ENCODE data around the gene LAIR2.
A peak's percentile ranks its signal among the peaks of the same experiment; 100 is the strongest.

- peak; percentile 40 to 78 for TF ChIP-seq RAD21 (IDR thresholded peaks at IDR 0.05)
- TF ChIP-seq CTCF (IDR thresholded peaks at IDR 0.05; ENCODE audit: low read depth, low read length, missing input control): peak; percentile 38
- TF ChIP-seq ATF3 (IDR thresholded peaks at IDR 0.05): no peak
- no peak for TF ChIP-seq JUND (IDR thresholded peaks at IDR 0.05)
- no peak for TF ChIP-seq SP1 (IDR thresholded peaks at IDR 0.05)
- TF ChIP-seq, protein P1, sequence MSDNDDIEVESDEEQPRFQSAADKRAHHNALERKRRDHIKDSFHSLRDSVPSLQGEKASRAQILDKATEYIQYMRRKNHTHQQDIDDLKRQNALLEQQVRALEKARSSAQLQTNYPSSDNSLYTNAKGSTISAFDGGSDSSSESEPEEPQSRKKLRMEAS (IDR thresholded peaks at IDR 0.05): no peak
- TF ChIP-seq FOXA1 (IDR thresholded peaks at IDR 0.05): no peak
- TF ChIP-seq REST (IDR thresholded peaks at IDR 0.05): no peak
- TF ChIP-seq TAF1 (conservative IDR thresholded peaks at IDR 0.05): no peak
- TF ChIP-seq HNF4A (conservative IDR thresholded peaks at IDR 0.05): no peak
Measured at GRCh38 chr19:54478677-54479266, 23.9 kb upstream of the LAIR2 start.

All from liver (tissue), 3 donors.